Measurements from ENCODE around the gene MYMX.

Gene MYMX

GRCh38 chr6:44237021-44237812 is 20.5 kb downstream of the MYMX start:
- ChIA-PET POLR2A (interaction anchor here (0.7 to 4.9 kb wide), 7 partner anchors 9 to 105 kb away, joined by 3 to 74 read pairs (median 3); partner anchors contain the start of genes HSP90AB1 and SLC29A1), CTCF (interaction anchor here (0.6 to 6.6 kb wide), 27 partner anchors 9 to 629 kb away, joined by 3 to 175 read pairs (median 4); partner anchors contain the start of genes HSP90AB1, SLC29A1 and SLC35B2)
- TF ChIP-seq CTCF (IDR thresholded peaks at IDR 0.05; ENCODE audit: insufficient read depth, low read length, missing control alignments): no peak
- peak; percentile 88 for DNase-seq (ENCODE audit: low read depth, low spot score)
- H3K4me3 ChIP-seq (ENCODE audit: low read depth, low read length): peak overlapping the region; percentile 67

- POLR2A ChIA-PET: interaction anchor here (0.7 to 4.9 kb wide), 5 partner anchors 9 to 106 kb away, joined by 3 to 74 read pairs (median 3); partner anchors contain the start of genes HSP90AB1 and SLC29A1
- TF ChIP-seq CTCF (IDR thresholded peaks at IDR 0.05; ENCODE audit: insufficient read depth, low read length, missing control alignments): peak; percentile 99
- CTCF ChIA-PET: interaction anchor here (0.6 to 6.6 kb wide), 29 partner anchors 8 to 629 kb away, joined by 3 to 175 read pairs (median 4); partner anchors contain the start of genes HSP90AB1, SLC29A1 and SLC35B2
- peak overlapping the region; percentile 67 for H3K4me3 ChIP-seq (ENCODE audit: low read depth, low read length)
- no peak for DNase-seq (ENCODE audit: low read depth, low spot score)
These were observed 21.2 kb downstream of the MYMX start for GRCh38 chr6:44237813-44238433.

- CTCF ChIA-PET: interaction anchor here (0.6 to 6.6 kb wide), 9 partner anchors 7 to 141 kb away, joined by 3 to 175 read pairs (median 7); partner anchors contain the start of genes HSP90AB1, SLC29A1 and SLC35B2
- no peak for TF ChIP-seq CTCF (IDR thresholded peaks at IDR 0.05; ENCODE audit: insufficient read depth, low read length, missing control alignments)
- H3K4me3 ChIP-seq (ENCODE audit: low read depth, low read length): no peak overlapping the region
- POLR2A ChIA-PET: no interaction called here
- DNase-seq (ENCODE audit: low read depth, low spot score): no peak
These were observed 22.1 kb downstream of the MYMX start for GRCh38 chr6:44238687-44239350.

- TF ChIP-seq CTCF (IDR thresholded peaks at IDR 0.05; ENCODE audit: insufficient read depth, low read length, missing control alignments): no peak
- H3K4me3 ChIP-seq (ENCODE audit: low read depth, low read length): no peak overlapping the region
- DNase-seq (ENCODE audit: low read depth, low spot score): no peak
- POLR2A ChIA-PET: no interaction called here
- CTCF ChIA-PET: interaction anchor here (1.0 to 8.1 kb wide), 5 partner anchors 7 to 70 kb away, joined by 3 to 135 read pairs (median 7); partner anchors contain the start of gene AARS2
These were observed 26.6 kb downstream of the MYMX start for GRCh38 chr6:44243345-44243744.

- TF ChIP-seq CTCF (IDR thresholded peaks at IDR 0.05; ENCODE audit: insufficient read depth, low read length, missing control alignments): no peak
- POLR2A ChIA-PET: interaction anchor here (1.0 to 4.4 kb wide), 4 partner anchors 8 to 22 kb away, joined by 3 to 109 read pairs (median 38); partner anchors contain the start of genes SLC29A1 and SLC35B2
- peak overlapping the region; percentile 99 for H3K4me3 ChIP-seq (ENCODE audit: low read depth, low read length)
- no peak for DNase-seq (ENCODE audit: low read depth, low spot score)
- CTCF ChIA-PET: interaction anchor here (0.6 to 8.1 kb wide), 9 partner anchors 9 to 145 kb away, joined by 3 to 135 read pairs (median 3); partner anchors contain the start of gene SLC35B2
These were observed 28.7 kb downstream of the MYMX start for GRCh38 chr6:44245391-44245911.

All from AG04449 (cell line).